Stimulated activated CD4-positive, alpha-beta T cell treated with anti-CD3 and anti-CD28 coated beads, Interleukin-1b, Interleukin-23, amount 100 ng/mL, for 48 hours (primary cell): Measurements from ENCODE around the gene PSD4.

Experiments
- DNase-seq: peaks from one replicate; pipeline ENCODE4 v3.0.0-alpha.2; 2020

PSD4 gene

GRCh38 chr2:113242327-113242726, 68.6 kb downstream of the PSD4 start:
- DNase-seq = no peak

- DNase-seq = no peak
Measured at GRCh38 chr2:113245276-113245711, 71.5 kb downstream of the PSD4 start.

- no peak for DNase-seq
Measured at GRCh38 chr2:113246606-113247005, 72.8 kb downstream of the PSD4 start.

- DNase-seq = peak; percentile 71
Measured at GRCh38 chr2:113248997-113249770, 75.4 kb downstream of the PSD4 start.

- no peak for DNase-seq
Measured at GRCh38 chr2:113251118-113251517, 77.3 kb downstream of the PSD4 start.

GRCh38 chr2:113252047-113252590, 78.3 kb downstream of the PSD4 start:
- DNase-seq = no peak

- DNase-seq = no peak
Measured at GRCh38 chr2:113253453-113253852, 79.7 kb downstream of the PSD4 start.

GRCh38 chr2:113255140-113256070, 81.6 kb downstream of the PSD4 start:
- no peak for DNase-seq

GRCh38 chr2:113257516-113258264, 83.9 kb downstream of the PSD4 start:
- DNase-seq = no peak

- DNase-seq = no peak
Measured at GRCh38 chr2:113258471-113259147, 84.8 kb downstream of the PSD4 start.
